HepG2 (cell line): ENCODE results near the gene CACNA1I. TPM values are rescaled to one million over a fixed set of nuclear protein-coding genes. Genes with fewer than 3 reads are reported as not detected.

Source experiments
- ATAC-seq: fragments of 200-7000 bp; cut with Tn5 transposase; 3 replicates; pipeline ENCODE4 v1.9.1; 2020; ENCODE audit warnings: mild to moderate bottlenecking, moderate library complexity
- BruUV-seq: library from RNA; stranded (reverse); fragments of 400-500 nt; replicated peaks from 2 replicates; lab custom pipeline; 2021; lab: Mats Ljungman, UMichigan
- CTCF ChIA-PET: fragments of 300-600 bp; formaldehyde crosslinking; extraction: SDS; loops from one replicate; lab custom pipeline; 2021; ENCODE audit warnings: low total read pairs, inconsistent platforms, low intra/inter-chr PET ratio; lab: Yijun Ruan, JAX
- POLR2A ChIA-PET: fragments of 350-600 bp; sonication (Branson Sonifier 250); formaldehyde crosslinking; loops from one replicate; lab custom pipeline; 2020; ENCODE audit warnings: antibody characterized with exemption, inconsistent platforms; lab: Yijun Ruan, JAX
- DNase-seq: peaks from one replicate; pipeline ENCODE4 v3.0.0-alpha.2; 2015; ENCODE audit warnings: low spot score
- FAIRE-seq: peaks from 3 replicates; lab custom pipeline; 2011; peaks lifted over from hg19 to GRCh38; lab: Jason Lieb, UNC
- H2AFZ ChIP-seq: one replicate; pipeline ENCODE4 v1.6.1; 2011; ENCODE audit warnings: low read length, inconsistent platforms
- H3K27ac ChIP-seq: fragments of 300-600 bp; 3 replicates; pipeline ENCODE4 v1.8.0; 2011; ENCODE audit warnings: mixed run types, mild to moderate bottlenecking, mixed read lengths, low read length, inconsistent platforms; ENCODE audit not compliant: insufficient read depth; ENCODE audit errors: extremely low read length
- H3K27me3 ChIP-seq, 2 experiments: fragments of 200-600 bp in 1 of 2; 2 replicates in 1 of 2; 3 replicates in 1 of 2; pipeline versions ENCODE4 v1.6.0 to v1.8.0; 2011; ENCODE audit warnings: low read length in 2 of 2, mild to moderate bottlenecking in 2 of 2, moderate library complexity in 2 of 2, inconsistent platforms in 1 of 2; ENCODE audit not compliant: insufficient read depth in 2 of 2, control insufficient read depth in 1 of 2
- H3K36me3 ChIP-seq, 2 experiments: fragments of 200-600 bp in 1 of 2; replicated peaks in 1 of 2; 2 replicates in 1 of 2; 3 replicates in 1 of 2; pipeline versions ENCODE4 v1.5.1 to v1.8.0; 2011; ENCODE audit warnings: low read length in 2 of 2, inconsistent platforms in 1 of 2; ENCODE audit not compliant: insufficient read depth in 2 of 2, control insufficient read depth in 1 of 2
- H3K4me1 ChIP-seq: 2 replicates; pipeline ENCODE4 v1.5.1; 2012; ENCODE audit warnings: low read length, inconsistent platforms; ENCODE audit not compliant: insufficient read depth
- H3K4me2 ChIP-seq: 2 replicates; pipeline ENCODE4 v1.6.0; 2011; ENCODE audit warnings: low read depth, low read length, inconsistent platforms
- H3K4me3 ChIP-seq, 3 experiments: fragments of 200-600 bp in 1 of 3; sonication (generic), shearing (Covaris generic) in 1 of 3; replicated peaks in 1 of 3; 2 replicates each; pipeline ENCODE4 v1.5.1; 2011 to 2016; ENCODE audit warnings: low read length in 3 of 3, inconsistent platforms in 2 of 3, low read depth in 2 of 3, mild to moderate bottlenecking in 2 of 3, control low read depth in 1 of 3, mixed read lengths in 1 of 3; ENCODE audit not compliant: insufficient read depth in 1 of 3
- H3K79me2 ChIP-seq: one replicate; pipeline ENCODE4 v1.6.1; 2011; ENCODE audit warnings: low read length, inconsistent platforms; ENCODE audit not compliant: insufficient read depth
- H3K9ac ChIP-seq: 2 replicates; pipeline ENCODE4 v1.6.0; 2011; ENCODE audit warnings: mild to moderate bottlenecking, low read depth, low read length, inconsistent platforms; ENCODE audit not compliant: insufficient read depth
- H3K9me3 ChIP-seq: 2 replicates; pipeline ENCODE4 v1.5.1; 2012; ENCODE audit warnings: mild to moderate bottlenecking, low read length
- H4K20me1 ChIP-seq: 2 replicates; pipeline ENCODE4 v1.6.0; 2011; ENCODE audit warnings: inconsistent platforms, mild to moderate bottlenecking, low read length, moderate library complexity; ENCODE audit not compliant: insufficient read depth
- FOXA1 ChIP-seq, 2 experiments: fragments of 450-650 bp in 1 of 2; sonication (generic) in 1 of 2; formaldehyde crosslinking in 1 of 2; IDR thresholded peaks; 2 replicates each; pipeline versions ENCODE4 v1.4.0 to v1.6.1; 2016 to 2020; ENCODE audit warnings: missing genetic modification reagents in 1 of 2
- NFRKB ChIP-seq: fragments of 450-650 bp; IDR thresholded peaks from 2 replicates; pipeline ENCODE4 v1.6.1; 2017
- SNRNP70 ChIP-seq: fragments of 200-400 bp; formaldehyde crosslinking; IDR thresholded peaks from 2 replicates; pipeline ENCODE4 v1.6.1; 2017; ENCODE audit warnings: mild to moderate bottlenecking, low read depth, low read length, moderate library complexity
- ZNF646 ChIP-seq: sonication (generic); formaldehyde crosslinking; IDR thresholded peaks from 2 replicates; pipeline ENCODE4 v1.9.0; 2021; ENCODE audit warnings: mild to moderate bottlenecking, missing genetic modification reagents
- WGBS: methylation state at CpG from one replicate; pipeline ENCODE4 v1.1.6; 2017; ENCODE audit warnings: low lambda C conversion rate; 5-methylcytosine and 5-hydroxymethylcytosine counted together
- in situ Hi-C: cut with HindIII; loops from 2 replicates; pipeline ENCODE4 v1.10.0; 2017; ENCODE audit warnings: low pct_unique_long_range_greater_than_20kb; ENCODE audit not compliant: extremely low pct_ligation_motif_present
- intact Hi-C: fragments of 100-400 bp; cut with micrococcal nuclease; formaldehyde crosslinking; loops from one replicate; pipeline ENCODE4 v1.10.0; 2022; ENCODE audit not compliant: unreplicated experiment
- polyA plus RNA-seq, 8 experiments: library from polyadenylated mRNA; depleted of rRNA in 3 of 8; stranded (reverse) in 7 of 8; unstranded in 1 of 8; fragments of >200 nt; fragmentation: Illumina TruSeq in 4 of 8; extraction: Trizol in 4 of 8; gene quantifications; 2 replicates each; pipeline versions ENCODE4 v1.2.1 to v1.2.3, GENCODE V29; 2011 to 2016; ENCODE audit warnings: low read depth in 4 of 8, missing spikeins in 1 of 8, mixed read lengths in 1 of 8; ENCODE audit not compliant: insufficient read depth in 1 of 8
- total RNA-seq, 5 experiments: library from RNA; depleted of rRNA; stranded (reverse); fragments of >200 nt; fragmentation: Illumina TruSeq; extraction: Trizol; gene quantifications; 2 replicates each; pipeline ENCODE4 v1.2.3, GENCODE V29; 2016; ENCODE audit warnings: low read depth in 1 of 5

Gene CACNA1I
- total and polyA plus RNA-seq, 2 of the 13 experiments (the other 11 are each of a cell fraction or from before 2014, with no cell fraction given) = not detected

- H2AFZ ChIP-seq = no peak overlapping the region
- H3K4me3 ChIP-seq = no peak overlapping the region
- no peak for DNase-seq
- TF ChIP-seq SNRNP70 (no peak), NFRKB (0 out of 2 replicates have a peak, but pooled peaks have one; percentile 29), FOXA1 (IDR thresholded peaks at IDR 0.05) (0 out of 2 replicates have a peak, but pooled peaks have one; percentile 5), FOXA1 (CRISPR knock-in tag; IDR thresholded peaks at IDR 0.05) (no peak)
- H3K27ac ChIP-seq = no peak overlapping the region
- no peaks in the 10 kb centered on the region for H3K79me2 ChIP-seq
- H3K4me2 ChIP-seq = no peak overlapping the region
- intact Hi-C loops (no loop called here), in situ Hi-C loops (no loop called here)
- ChIA-PET CTCF (no interaction called here), POLR2A (no interaction called here)
- no peaks in the 10 kb centered on the region for H3K4me1 ChIP-seq
- ATAC-seq = no peak
- H4K20me1 ChIP-seq = no peaks in the 10 kb centered on the region
- H3K9me3 ChIP-seq = no peaks in the 10 kb centered on the region
- no peaks in the 10 kb centered on the region for H3K36me3 ChIP-seq
- WGBS = 35% methylated on average over 9 of the region's 9 CpGs
- no peak overlapping the region for H3K9ac ChIP-seq
- no peak for FAIRE-seq
- peaks cover 2 to 13% of the 10 kb centered on the region in 2 experiments; a peak in 4 of 5 replicates for H3K27me3 ChIP-seq
- BruUV-seq = no TSS peak
Observed at GRCh38 chr22:39562839-39563489, 7.6 kb upstream of the CACNA1I start.

- Histone ChIP-seq H3K9me3 (no peaks in the 10 kb centered on the region), H3K4me3 (no peak overlapping the region), H3K27ac (no peak overlapping the region), H4K20me1 (no peaks in the 10 kb centered on the region), H3K79me2 (no peaks in the 10 kb centered on the region), H3K9ac (no peak overlapping the region), H3K4me1 (no peaks in the 10 kb centered on the region), H3K4me2 (no peak overlapping the region), H3K27me3 (peaks cover 2 to 11% of the 10 kb centered on the region in 2 experiments; a peak in 4 of 5 replicates), H2AFZ (no peak overlapping the region), H3K36me3 (no peaks in the 10 kb centered on the region)
- ChIA-PET POLR2A (no interaction called here), CTCF (no interaction called here)
- FAIRE-seq (no peak), DNase-seq (no peak), ATAC-seq (no peak)
- intact Hi-C loops = no loop called here
- WGBS = 39% methylated on average over 7 of the region's 7 CpGs
- in situ Hi-C loops = no loop called here
- no TSS peak for BruUV-seq
- peak; percentile 57 for TF ChIP-seq ZNF646 (CRISPR knock-in tag)
Observed at GRCh38 chr22:39563571-39564428, 6.8 kb upstream of the CACNA1I start.
